NCI-H2196 treated with DMSO at 0.1 percent for 48 hours (cell line): Measurements from ENCODE around the gene RFXANK.
A peak's percentile ranks its signal among the peaks of the same experiment; 100 is the strongest.
"Not testable (repeated sequence)": the region's sequence is repeated elsewhere in the genome, so short reads cannot be mapped to it uniquely, and the experiment has no call there.

Experiments used
- DNase-seq: peaks from one replicate; lab custom pipeline; 2025; ENCODE audit not compliant: unreplicated experiment; lab: John Stamatoyannopoulos, UW

RFXANK gene

GRCh38 chr19:19192078-19192882, at the start of gene RFXANK, which contains the start of gene BORCS8:
Gene RFXANK (plus strand): TSS chr19:19192258. CDS start chr19:19193947, 1,689 bp downstream.
Gene BORCS8 (minus strand): TSS chr19:19192152. CDS start chr19:19192117, 35 bp downstream.
- DNase-seq, result peak; percentile 99

GRCh38 chr19:19142347-19142746, 49.7 kb upstream of the RFXANK start:
- no peak for DNase-seq

- DNase-seq, result no peak
These were observed 46.8 kb upstream of the RFXANK start for GRCh38 chr19:19145281-19145680.

GRCh38 chr19:19145684-19146608, 46.1 kb upstream of the RFXANK start:
- DNase-seq, result peak; percentile 8

GRCh38 chr19:19146865-19147264, 45.2 kb upstream of the RFXANK start:
- no peak for DNase-seq

- DNase-seq, result no peak
These were observed 44.7 kb upstream of the RFXANK start for GRCh38 chr19:19147344-19147743.

GRCh38 chr19:19148504-19148903, 43.6 kb upstream of the RFXANK start:
- not testable (repeated sequence) for DNase-seq

- no peak for DNase-seq
These were observed 42.6 kb upstream of the RFXANK start for GRCh38 chr19:19149435-19149834.

- no peak for DNase-seq
These were observed 40.6 kb upstream of the RFXANK start for GRCh38 chr19:19151418-19151817.

- no peak for DNase-seq
These were observed 39.2 kb upstream of the RFXANK start for GRCh38 chr19:19152668-19153384.

GRCh38 chr19:19154768-19155494, 37.1 kb upstream of the RFXANK start:
- no peak for DNase-seq

- DNase-seq, result no peak
These were observed 36.4 kb upstream of the RFXANK start for GRCh38 chr19:19155495-19156219.

GRCh38 chr19:19157808-19158207, 34.2 kb upstream of the RFXANK start:
- DNase-seq, result no peak

- DNase-seq, result no peak
These were observed 32.5 kb upstream of the RFXANK start for GRCh38 chr19:19159534-19159933.

GRCh38 chr19:19160461-19161035, 31.5 kb upstream of the RFXANK start:
- no peak for DNase-seq

- no peak for DNase-seq
These were observed 29.6 kb upstream of the RFXANK start for GRCh38 chr19:19162495-19162894.

GRCh38 chr19:19165396-19165795, 26.7 kb upstream of the RFXANK start:
- no peak for DNase-seq

- DNase-seq, result no peak
These were observed 24.4 kb upstream of the RFXANK start for GRCh38 chr19:19167612-19168011.

GRCh38 chr19:19169236-19170052, 22.6 kb upstream of the RFXANK start:
- no peak for DNase-seq
